ENCODE results near the gene BYSL. TPM values are rescaled to one million over a fixed set of nuclear protein-coding genes. Genes with fewer than 3 reads are reported as not detected.

Gene BYSL
- polyA plus RNA-seq, 1 donor (not counting 4 experiments of a cell fraction or from before 2014, with no cell fraction given) = 34.3 TPM

DNA sequence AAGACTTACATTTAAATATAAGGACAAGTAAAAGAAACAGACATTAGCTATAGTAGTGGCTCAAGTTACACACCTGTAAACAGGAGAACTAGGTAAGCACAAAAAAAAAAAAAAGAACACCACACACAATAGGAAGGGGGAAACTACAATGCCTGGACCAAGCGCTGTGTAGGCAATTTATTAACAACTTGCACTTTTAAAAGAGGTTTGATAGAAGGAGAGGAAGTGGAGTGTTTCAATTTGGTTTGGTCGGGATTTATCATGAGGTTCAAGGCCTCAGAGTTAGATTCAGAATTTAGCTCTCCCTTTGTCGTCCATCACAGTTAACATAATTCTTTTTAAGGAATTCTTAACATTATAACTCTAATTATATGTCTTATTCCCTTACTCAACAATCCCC, 25.0 kb upstream of the BYSL start:
- H3K27me3 ChIP-seq (ENCODE audit: control insufficient read depth, extremely low read depth, insufficient read depth, low read length) = no peaks in the 10 kb centered on the region
- FAIRE-seq (no peak), DNase-seq (ENCODE audit: low read depth, low spot score) (no peak)
- dilution Hi-C loops (cut with MboI; ENCODE audit: extremely low pct_ligation_motif_present, low sequenced_read_pairs) = no loop called here
- peak overlapping the region; percentile 79 for H3K27ac ChIP-seq (ENCODE audit: control insufficient read depth, insufficient read depth, low read length)
- no peaks in the 10 kb centered on the region for H3K9me1 ChIP-seq (ENCODE audit: control insufficient read depth, extremely low read depth, insufficient read depth, low read length)
- H3K9me3 ChIP-seq (ENCODE audit: control insufficient read depth, low read depth, low read length) = no peaks in the 10 kb centered on the region
- no peaks in the 10 kb centered on the region for H3K79me2 ChIP-seq (ENCODE audit: control insufficient read depth, insufficient read depth, low read length)
- no peaks in the 10 kb centered on the region for H4K20me1 ChIP-seq (ENCODE audit: control insufficient read depth, extremely low read depth, insufficient read depth, low read length)
- H3K36me3 ChIP-seq (ENCODE audit: control insufficient read depth in 2 of 2, extremely low read depth in 1 of 2, insufficient read depth in 2 of 2, low read length in 2 of 2) = peaks cover 0 to 7% of the 10 kb centered on the region in 2 experiments
- no peak overlapping the region for H3K9ac ChIP-seq (ENCODE audit: control insufficient read depth, extremely low read depth, insufficient read depth, low read length)
- peak overlapping the region in 2 of 3 experiments; percentile 80 to 94 for H3K4me3 ChIP-seq (ENCODE audit: control insufficient read depth in 2 of 3, extremely low read depth in 1 of 3, insufficient read depth in 2 of 3, low read depth in 1 of 3, low read length in 3 of 3)
- H2AFZ ChIP-seq (ENCODE audit: control insufficient read depth, low read length) = no peak overlapping the region
- peaks cover 14% of the 10 kb centered on the region for H3K4me1 ChIP-seq (ENCODE audit: control insufficient read depth, extremely low read depth, insufficient read depth, low read length)
- H3K4me2 ChIP-seq (ENCODE audit: control insufficient read depth, extremely low read depth, insufficient read depth, low read depth, low read length) = peak overlapping the region; percentile 83
- TF ChIP-seq EZH2 (IDR thresholded peaks at IDR 0.05; ENCODE audit: low read length) = no peak
- TF ChIP-seq, protein P1, sequence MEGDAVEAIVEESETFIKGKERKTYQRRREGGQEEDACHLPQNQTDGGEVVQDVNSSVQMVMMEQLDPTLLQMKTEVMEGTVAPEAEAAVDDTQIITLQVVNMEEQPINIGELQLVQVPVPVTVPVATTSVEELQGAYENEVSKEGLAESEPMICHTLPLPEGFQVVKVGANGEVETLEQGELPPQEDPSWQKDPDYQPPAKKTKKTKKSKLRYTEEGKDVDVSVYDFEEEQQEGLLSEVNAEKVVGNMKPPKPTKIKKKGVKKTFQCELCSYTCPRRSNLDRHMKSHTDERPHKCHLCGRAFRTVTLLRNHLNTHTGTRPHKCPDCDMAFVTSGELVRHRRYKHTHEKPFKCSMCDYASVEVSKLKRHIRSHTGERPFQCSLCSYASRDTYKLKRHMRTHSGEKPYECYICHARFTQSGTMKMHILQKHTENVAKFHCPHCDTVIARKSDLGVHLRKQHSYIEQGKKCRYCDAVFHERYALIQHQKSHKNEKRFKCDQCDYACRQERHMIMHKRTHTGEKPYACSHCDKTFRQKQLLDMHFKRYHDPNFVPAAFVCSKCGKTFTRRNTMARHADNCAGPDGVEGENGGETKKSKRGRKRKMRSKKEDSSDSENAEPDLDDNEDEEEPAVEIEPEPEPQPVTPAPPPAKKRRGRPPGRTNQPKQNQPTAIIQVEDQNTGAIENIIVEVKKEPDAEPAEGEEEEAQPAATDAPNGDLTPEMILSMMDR (optimal IDR thresholded peaks at IDR 0.05 in 1 of 3, IDR thresholded peaks at IDR 0.05 in 1 of 3, conservative IDR thresholded peaks at IDR 0.05 in 1 of 3; ENCODE audit: extremely low read depth in 1 of 3, insufficient read depth in 2 of 3, low read length in 3 of 3) = no peak

DNA sequence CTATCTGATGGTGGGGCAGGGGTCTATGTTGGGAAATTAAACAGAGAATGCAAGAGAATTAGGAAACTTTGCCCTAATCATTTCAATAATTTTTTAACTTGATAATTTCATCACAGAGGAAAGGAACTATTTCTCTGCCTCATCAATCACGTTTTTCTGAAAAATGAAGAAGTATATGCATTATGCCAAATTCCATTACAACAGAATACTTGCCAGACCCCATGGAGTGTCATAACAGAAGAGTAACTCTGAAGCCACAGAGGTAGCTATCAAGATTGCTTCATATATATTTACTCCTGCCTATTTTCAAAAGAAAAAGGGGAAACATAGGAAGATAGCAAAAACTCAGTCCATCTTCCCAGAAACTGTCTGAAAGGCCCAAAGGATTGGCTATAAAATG, 20.4 kb upstream of the BYSL start:
- dilution Hi-C loops (cut with MboI; ENCODE audit: extremely low pct_ligation_motif_present, low sequenced_read_pairs) = no loop called here
- no peak overlapping the region for H2AFZ ChIP-seq (ENCODE audit: control insufficient read depth, low read length)

More for the DNA sequence above, 20.4 kb upstream of the BYSL start:
- peaks cover 4% of the 10 kb centered on the region for H3K4me1 ChIP-seq (ENCODE audit: control insufficient read depth, extremely low read depth, insufficient read depth, low read length)
- H3K79me2 ChIP-seq (ENCODE audit: control insufficient read depth, insufficient read depth, low read length) = no peaks in the 10 kb centered on the region
- FAIRE-seq = no peak
- H3K9me1 ChIP-seq (ENCODE audit: control insufficient read depth, extremely low read depth, insufficient read depth, low read length) = no peaks in the 10 kb centered on the region
- no peak overlapping the region for H3K4me3 ChIP-seq (ENCODE audit: control insufficient read depth in 2 of 3, extremely low read depth in 1 of 3, insufficient read depth in 2 of 3, low read depth in 1 of 3, low read length in 3 of 3)
- no peak for DNase-seq (ENCODE audit: low read depth, low spot score)
- H3K27ac ChIP-seq (ENCODE audit: control insufficient read depth, insufficient read depth, low read length) = no peak overlapping the region
- peaks cover 8 to 22% of the 10 kb centered on the region in 2 experiments for H3K36me3 ChIP-seq (ENCODE audit: control insufficient read depth in 2 of 2, extremely low read depth in 1 of 2, insufficient read depth in 2 of 2, low read length in 2 of 2)
- no peaks in the 10 kb centered on the region for H4K20me1 ChIP-seq (ENCODE audit: control insufficient read depth, extremely low read depth, insufficient read depth, low read length)
- no peaks in the 10 kb centered on the region for H3K9me3 ChIP-seq (ENCODE audit: control insufficient read depth, low read depth, low read length)
- no peak overlapping the region for H3K4me2 ChIP-seq (ENCODE audit: control insufficient read depth, extremely low read depth, insufficient read depth, low read depth, low read length)
- H3K9ac ChIP-seq (ENCODE audit: control insufficient read depth, extremely low read depth, insufficient read depth, low read length) = no peak overlapping the region
- no peak for TF ChIP-seq EZH2 (IDR thresholded peaks at IDR 0.05; ENCODE audit: low read length)
- TF ChIP-seq, protein P1 (optimal IDR thresholded peaks at IDR 0.05 in 1 of 3, IDR thresholded peaks at IDR 0.05 in 1 of 3, conservative IDR thresholded peaks at IDR 0.05 in 1 of 3; ENCODE audit: extremely low read depth in 1 of 3, insufficient read depth in 2 of 3, low read length in 3 of 3) = no peak
- H3K27me3 ChIP-seq (ENCODE audit: control insufficient read depth, extremely low read depth, insufficient read depth, low read length) = no peaks in the 10 kb centered on the region
